Mesothelial cell of epicardium (in vitro differentiated cells): Measurements from ENCODE around the gene ECSCR. TPM values are rescaled to one million over a fixed set of nuclear protein-coding genes. Genes with fewer than 3 reads are reported as not detected.
"Not testable (repeated sequence)": the region's sequence is repeated elsewhere in the genome, so short reads cannot be mapped to it uniquely, and the experiment has no call there.

Experiments used
- DNase-seq, 2 experiments: peaks; one replicate each; pipeline ENCODE4 v3.0.0; 2021; ENCODE audit warnings: low spot score in 2 of 2; ENCODE audit not compliant: unreplicated experiment in 2 of 2
- H3K27ac Mint-ChIP-seq: 2 replicates; pipeline ENCODE4 v1.8.0; 2021; ENCODE audit warnings: mixed read lengths
- H3K27me3 Mint-ChIP-seq: 2 replicates; pipeline ENCODE4 v1.8.0; 2021; ENCODE audit warnings: low read depth, mixed read lengths
- H3K36me3 Mint-ChIP-seq: 2 replicates; pipeline ENCODE4 v1.8.0; 2021; ENCODE audit warnings: mixed read lengths
- H3K4me1 Mint-ChIP-seq: 2 replicates; pipeline ENCODE4 v1.8.0; 2021; ENCODE audit warnings: mixed read lengths
- H3K4me3 Mint-ChIP-seq: 2 replicates; pipeline ENCODE4 v1.8.0; 2021; ENCODE audit warnings: mild to moderate bottlenecking, moderate library complexity, mixed read lengths
- H3K9me3 Mint-ChIP-seq: 2 replicates; pipeline ENCODE4 v1.8.0; 2021; ENCODE audit warnings: mixed read lengths
- total RNA-seq: library from RNA; stranded (reverse); gene quantifications from 3 replicates; pipeline ENCODE4 v1.2.1, GENCODE V29; 2021
- TF ChIP-seq, protein P1 (sequence below): fragments of 200-600 bp; sonication (generic); IDR thresholded peaks from one replicate; pipeline ENCODE4 v1.5.0; 2021; ENCODE audit warnings: antibody characterized with exemption; ENCODE audit not compliant: unreplicated experiment

ECSCR gene
- total RNA-seq, 1 donor from 2014 or later = not detected

DNA sequence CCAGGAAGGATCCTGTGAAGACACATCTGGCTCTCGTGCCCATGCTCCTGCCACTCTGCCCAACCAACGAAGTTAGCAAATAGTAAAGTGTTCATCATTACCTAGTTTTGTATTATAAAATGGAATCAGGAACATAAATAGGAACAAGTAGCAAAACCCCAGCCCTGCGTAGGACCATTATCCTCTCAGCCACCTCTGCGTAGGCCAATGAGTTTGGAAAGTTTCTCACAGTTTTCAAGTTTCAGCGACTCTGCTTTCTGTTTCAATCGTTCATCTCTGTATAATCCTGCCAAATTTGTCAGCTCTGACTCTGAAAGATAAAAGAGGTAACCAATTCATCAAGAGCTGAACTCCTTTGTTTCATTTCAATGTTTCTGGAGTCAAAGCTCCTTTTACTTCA lies 48.6 kb downstream of the ECSCR start:
- Mint-ChIP-seq H3K27me3 (no peaks in the 10 kb centered on the region), H3K4me3 (no peak overlapping the region), H3K36me3 (peaks cover 11% of the 10 kb centered on the region), H3K9me3 (no peaks in the 10 kb centered on the region), H3K27ac (no peak overlapping the region), H3K4me1 (no peaks in the 10 kb centered on the region)
- TF ChIP-seq, protein P1, sequence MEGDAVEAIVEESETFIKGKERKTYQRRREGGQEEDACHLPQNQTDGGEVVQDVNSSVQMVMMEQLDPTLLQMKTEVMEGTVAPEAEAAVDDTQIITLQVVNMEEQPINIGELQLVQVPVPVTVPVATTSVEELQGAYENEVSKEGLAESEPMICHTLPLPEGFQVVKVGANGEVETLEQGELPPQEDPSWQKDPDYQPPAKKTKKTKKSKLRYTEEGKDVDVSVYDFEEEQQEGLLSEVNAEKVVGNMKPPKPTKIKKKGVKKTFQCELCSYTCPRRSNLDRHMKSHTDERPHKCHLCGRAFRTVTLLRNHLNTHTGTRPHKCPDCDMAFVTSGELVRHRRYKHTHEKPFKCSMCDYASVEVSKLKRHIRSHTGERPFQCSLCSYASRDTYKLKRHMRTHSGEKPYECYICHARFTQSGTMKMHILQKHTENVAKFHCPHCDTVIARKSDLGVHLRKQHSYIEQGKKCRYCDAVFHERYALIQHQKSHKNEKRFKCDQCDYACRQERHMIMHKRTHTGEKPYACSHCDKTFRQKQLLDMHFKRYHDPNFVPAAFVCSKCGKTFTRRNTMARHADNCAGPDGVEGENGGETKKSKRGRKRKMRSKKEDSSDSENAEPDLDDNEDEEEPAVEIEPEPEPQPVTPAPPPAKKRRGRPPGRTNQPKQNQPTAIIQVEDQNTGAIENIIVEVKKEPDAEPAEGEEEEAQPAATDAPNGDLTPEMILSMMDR = no peak
- DNase-seq = no peak

- no peaks in the 10 kb centered on the region for H3K9me3 Mint-ChIP-seq
- TF ChIP-seq, protein P1 = no peak
- H3K36me3 Mint-ChIP-seq = peaks cover 4% of the 10 kb centered on the region
- no peak overlapping the region for H3K27ac Mint-ChIP-seq
- no peaks in the 10 kb centered on the region for H3K27me3 Mint-ChIP-seq
- H3K4me3 Mint-ChIP-seq = no peak overlapping the region
- no peak for DNase-seq
- H3K4me1 Mint-ChIP-seq = no peaks in the 10 kb centered on the region
Observed at GRCh38 chr5:139413153-139413552, 49.4 kb downstream of the ECSCR start.

- no peaks in the 10 kb centered on the region for H3K9me3 Mint-ChIP-seq
- TF ChIP-seq, protein P1 = no peak
- no peak overlapping the region for H3K27ac Mint-ChIP-seq
- H3K36me3 Mint-ChIP-seq = peaks cover 4% of the 10 kb centered on the region
- no peak for DNase-seq
- no peak overlapping the region for H3K4me3 Mint-ChIP-seq
- H3K27me3 Mint-ChIP-seq = no peaks in the 10 kb centered on the region
- no peaks in the 10 kb centered on the region for H3K4me1 Mint-ChIP-seq
Observed at GRCh38 chr5:139410993-139411828, 51.3 kb downstream of the ECSCR start.

GRCh38 chr5:139410121-139410992 lies 52.2 kb downstream of the ECSCR start:
- peaks cover 4% of the 10 kb centered on the region for H3K36me3 Mint-ChIP-seq
- TF ChIP-seq, protein P1 = no peak
- no peaks in the 10 kb centered on the region for H3K9me3 Mint-ChIP-seq
- no peak for DNase-seq
- no peaks in the 10 kb centered on the region for H3K27me3 Mint-ChIP-seq
- no peak overlapping the region for H3K4me3 Mint-ChIP-seq
- no peak overlapping the region for H3K27ac Mint-ChIP-seq
- no peaks in the 10 kb centered on the region for H3K4me1 Mint-ChIP-seq

- H3K36me3 Mint-ChIP-seq, H3K4me3 Mint-ChIP-seq, H3K27me3 Mint-ChIP-seq, H3K4me1 Mint-ChIP-seq, H3K27ac Mint-ChIP-seq, H3K9me3 Mint-ChIP-seq, DNase-seq: not testable (repeated sequence)
Observed at GRCh38 chr5:139409116-139409515, 53.4 kb downstream of the ECSCR start.

GRCh38 chr5:139408191-139408590 lies 54.4 kb downstream of the ECSCR start:
- H3K9me3 Mint-ChIP-seq = no peaks in the 10 kb centered on the region
- TF ChIP-seq, protein P1 = no peak
- no peak overlapping the region for H3K27ac Mint-ChIP-seq
- H3K36me3 Mint-ChIP-seq = peaks cover 1% of the 10 kb centered on the region
- no peak for DNase-seq
- H3K4me1 Mint-ChIP-seq = peaks cover 10% of the 10 kb centered on the region
- no peaks in the 10 kb centered on the region for H3K27me3 Mint-ChIP-seq
- no peak overlapping the region for H3K4me3 Mint-ChIP-seq
